ENCODE measurements around the gene UBE2O. TPM values are rescaled to one million over a fixed set of nuclear protein-coding genes. Genes with fewer than 3 reads are reported as not detected.

UBE2O gene
- total and polyA plus RNA-seq, 2 experiments from 2014 or later: 7.1 to 17.2 TPM

GRCh38 chr17:76438906-76439305 lies 14.0 kb downstream of the UBE2O start:
- 88 to 90% methylated on average over 9 of the region's 9 CpGs for WGBS, 2 experiments (ENCODE audit: low coverage in 1 of 2, low lambda C conversion rate in 2 of 2, missing lambda C conversion rate in 2 of 2)
- peaks cover 23% of the 10 kb centered on the region; the same call in 1 of the 2 replicates for H4K20me1 ChIP-seq (ENCODE audit: insufficient read depth)
- no peak overlapping the region for H3K27ac ChIP-seq
- DNase-seq: no peak
- no peaks in the 10 kb centered on the region for H3K9me2 ChIP-seq (ENCODE audit: insufficient read depth)
- H3K36me3 ChIP-seq (ENCODE audit: low read depth): no peaks in the 10 kb centered on the region
- no peak overlapping the region for H3K4me2 ChIP-seq (ENCODE audit: unreplicated experiment)
- in situ Hi-C loops (cut with MboI): no loop called here
- TF ChIP-seq EZH2phosphoT487 (IDR thresholded peaks at IDR 0.05; ENCODE audit: insufficient read depth, low read depth) (no peak), EZH2 (IDR thresholded peaks at IDR 0.05; ENCODE audit: insufficient read depth, poor library complexity, severe bottlenecking) (no peak)
- no peaks in the 10 kb centered on the region for H3K27me3 ChIP-seq (replicated peaks; ENCODE audit: insufficient read depth)
- no peaks in the 10 kb centered on the region for H3K9me3 ChIP-seq (ENCODE audit: low read depth)
- no peak overlapping the region for H2AFZ ChIP-seq
- no peak overlapping the region for H3K4me3 ChIP-seq
- H3K4me1 ChIP-seq (ENCODE audit: insufficient read depth): peaks cover 9% of the 10 kb centered on the region; the same call in 1 of the 2 replicates
- H3F3A ChIP-seq (ENCODE audit: insufficient read depth): peaks cover 5% of the 10 kb centered on the region; the same call in 1 of the 2 replicates
- H3K9ac ChIP-seq: no peak overlapping the region
- H3K79me2 ChIP-seq (ENCODE audit: insufficient read depth): peaks cover 100% of the 10 kb centered on the region

GRCh38 chr17:76437467-76438402 lies 15.2 kb downstream of the UBE2O start:
- Histone ChIP-seq H4K20me1 (ENCODE audit: insufficient read depth) (peaks cover 27% of the 10 kb centered on the region; the same call in 1 of the 2 replicates), H3K27me3 (replicated peaks; ENCODE audit: insufficient read depth) (no peaks in the 10 kb centered on the region), H3K4me1 (ENCODE audit: insufficient read depth) (peaks cover 4% of the 10 kb centered on the region; the same call in 1 of the 2 replicates), H3F3A (ENCODE audit: insufficient read depth) (no peaks in the 10 kb centered on the region), H3K4me2 (ENCODE audit: unreplicated experiment) (no peak overlapping the region), H3K27ac (no peak overlapping the region), H3K9me2 (ENCODE audit: insufficient read depth) (no peaks in the 10 kb centered on the region), H2AFZ (no peak overlapping the region), H3K4me3 (no peak overlapping the region), H3K9me3 (ENCODE audit: low read depth) (no peaks in the 10 kb centered on the region), H3K36me3 (ENCODE audit: low read depth) (no peaks in the 10 kb centered on the region), H3K79me2 (ENCODE audit: insufficient read depth) (peaks cover 100% of the 10 kb centered on the region), H3K9ac (no peak overlapping the region)
- 68% methylated on average over 13 of the region's 13 CpGs for WGBS, 2 experiments (ENCODE audit: low coverage in 1 of 2, low lambda C conversion rate in 2 of 2, missing lambda C conversion rate in 2 of 2)
- in situ Hi-C loops (cut with MboI): no loop called here
- no peak for TF ChIP-seq EZH2phosphoT487 (IDR thresholded peaks at IDR 0.05; ENCODE audit: insufficient read depth, low read depth)
- TF ChIP-seq EZH2 (IDR thresholded peaks at IDR 0.05; ENCODE audit: insufficient read depth, poor library complexity, severe bottlenecking): no peak
- no peak for DNase-seq

GRCh38 chr17:76435751-76436150 lies 17.2 kb downstream of the UBE2O start:
- Histone ChIP-seq H3K36me3 (ENCODE audit: low read depth) (no peaks in the 10 kb centered on the region), H3K27ac (no peak overlapping the region), H3K4me1 (ENCODE audit: insufficient read depth) (no peaks in the 10 kb centered on the region), H3K4me2 (ENCODE audit: unreplicated experiment) (no peak overlapping the region), H3K4me3 (no peak overlapping the region), H3K9me2 (ENCODE audit: insufficient read depth) (no peaks in the 10 kb centered on the region), H2AFZ (no peak overlapping the region), H3K9ac (no peak overlapping the region), H3K9me3 (ENCODE audit: low read depth) (no peaks in the 10 kb centered on the region), H3F3A (ENCODE audit: insufficient read depth) (no peaks in the 10 kb centered on the region), H3K79me2 (ENCODE audit: insufficient read depth) (peaks cover 100% of the 10 kb centered on the region), H3K27me3 (replicated peaks; ENCODE audit: insufficient read depth) (no peaks in the 10 kb centered on the region), H4K20me1 (ENCODE audit: insufficient read depth) (peaks cover 24% of the 10 kb centered on the region; the same call in 1 of the 2 replicates)
- in situ Hi-C loops (cut with MboI): no loop called here
- no peak for DNase-seq
- 95 to 98% methylated on average over 11 of the region's 11 CpGs for WGBS, 2 experiments (ENCODE audit: low coverage in 1 of 2, low lambda C conversion rate in 2 of 2, missing lambda C conversion rate in 2 of 2)
- TF ChIP-seq EZH2 (IDR thresholded peaks at IDR 0.05; ENCODE audit: insufficient read depth, poor library complexity, severe bottlenecking) (no peak), EZH2phosphoT487 (IDR thresholded peaks at IDR 0.05; ENCODE audit: insufficient read depth, low read depth) (no peak)

- TF ChIP-seq EZH2phosphoT487 (IDR thresholded peaks at IDR 0.05; ENCODE audit: insufficient read depth, low read depth): no peak
- TF ChIP-seq EZH2 (IDR thresholded peaks at IDR 0.05; ENCODE audit: insufficient read depth, poor library complexity, severe bottlenecking): no peak
- Histone ChIP-seq H3K79me2 (ENCODE audit: insufficient read depth) (peaks cover 100% of the 10 kb centered on the region), H2AFZ (no peak overlapping the region), H3K9ac (no peak overlapping the region), H3K4me3 (no peak overlapping the region), H3K4me2 (ENCODE audit: unreplicated experiment) (no peak overlapping the region), H3K27me3 (replicated peaks; ENCODE audit: insufficient read depth) (no peaks in the 10 kb centered on the region), H3K27ac (no peak overlapping the region), H3K36me3 (ENCODE audit: low read depth) (no peaks in the 10 kb centered on the region), H3K9me3 (ENCODE audit: low read depth) (no peaks in the 10 kb centered on the region), H4K20me1 (ENCODE audit: insufficient read depth) (peaks cover 24% of the 10 kb centered on the region; the same call in 1 of the 2 replicates), H3K9me2 (ENCODE audit: insufficient read depth) (no peaks in the 10 kb centered on the region), H3K4me1 (ENCODE audit: insufficient read depth) (no peaks in the 10 kb centered on the region), H3F3A (ENCODE audit: insufficient read depth) (no peaks in the 10 kb centered on the region)
- in situ Hi-C loops (cut with MboI): no loop called here
- DNase-seq: no peak
- 89% methylated on average over 7 of the region's 7 CpGs for WGBS, 2 experiments (ENCODE audit: low coverage in 1 of 2, low lambda C conversion rate in 2 of 2, missing lambda C conversion rate in 2 of 2)
Measured at GRCh38 chr17:76434870-76435269, 18.1 kb downstream of the UBE2O start.
